Stimulated activated CD4-positive, alpha-beta T cell treated with anti-CD3 and anti-CD28 coated beads, Interleukin-4, amount 100 ng/mL, for 48 hours (primary cell): ENCODE results near the gene FOXJ2.
"Not testable (repeated sequence)": the region's sequence is repeated elsewhere in the genome, so short reads cannot be mapped to it uniquely, and the experiment has no call there.

Source experiments
- DNase-seq, 2 donors: peaks; one replicate each; pipeline ENCODE4 v3.0.0-alpha.2; 2020; ENCODE audit warnings: low read depth in 2 of 2

FOXJ2 gene

GRCh38 chr12:8065991-8066594 lies 33.6 kb downstream of the FOXJ2 start, which contains the start of gene C3AR1:
Gene C3AR1 (minus strand): TSS chr12:8066359. CDS start chr12:8060185, 6,174 bp downstream.
- DNase-seq = no peak

GRCh38 chr12:8069582-8069981 lies 37.1 kb downstream of the FOXJ2 start:
- no peak for DNase-seq

GRCh38 chr12:8071820-8072219 lies 39.3 kb downstream of the FOXJ2 start:
- DNase-seq = not testable (repeated sequence)

DNA sequence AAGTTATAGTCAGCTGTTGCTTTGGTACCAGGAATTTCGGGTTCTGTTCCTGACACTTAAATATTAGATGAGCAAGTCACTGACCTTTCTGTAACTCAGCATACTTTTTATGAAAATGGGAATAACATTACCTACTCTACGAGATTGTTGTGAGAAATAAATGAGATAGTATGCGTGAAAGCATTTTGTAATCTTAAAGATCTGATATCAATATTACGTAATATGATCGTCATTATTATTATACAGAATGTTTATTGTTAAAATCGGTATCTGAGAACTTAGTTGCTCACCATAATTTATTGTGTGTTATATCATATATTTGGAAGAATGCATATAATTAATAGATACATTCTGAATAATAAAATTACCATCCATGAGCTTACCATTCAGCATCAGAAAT lies 43.4 kb downstream of the FOXJ2 start:
- DNase-seq = no peak

DNA sequence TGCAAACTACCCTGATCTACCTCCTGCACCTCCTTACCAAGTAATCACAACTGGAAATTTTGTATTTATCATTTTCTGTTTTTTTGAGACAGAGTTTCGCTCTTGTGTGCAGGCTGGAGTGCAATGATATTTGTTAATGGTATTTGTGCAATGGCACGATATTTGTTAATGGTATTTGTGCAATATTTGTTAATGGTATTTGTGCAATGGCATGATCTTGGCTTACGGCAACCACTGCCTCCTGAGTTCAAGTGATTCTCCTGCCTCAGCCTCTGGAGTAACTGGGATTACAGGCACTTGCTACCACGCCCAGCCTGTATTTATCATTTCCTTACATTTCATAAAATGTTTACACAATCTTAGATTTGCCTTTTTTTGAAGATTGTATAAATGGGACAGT lies 43.9 kb downstream of the FOXJ2 start:
- DNase-seq = no peak

DNA sequence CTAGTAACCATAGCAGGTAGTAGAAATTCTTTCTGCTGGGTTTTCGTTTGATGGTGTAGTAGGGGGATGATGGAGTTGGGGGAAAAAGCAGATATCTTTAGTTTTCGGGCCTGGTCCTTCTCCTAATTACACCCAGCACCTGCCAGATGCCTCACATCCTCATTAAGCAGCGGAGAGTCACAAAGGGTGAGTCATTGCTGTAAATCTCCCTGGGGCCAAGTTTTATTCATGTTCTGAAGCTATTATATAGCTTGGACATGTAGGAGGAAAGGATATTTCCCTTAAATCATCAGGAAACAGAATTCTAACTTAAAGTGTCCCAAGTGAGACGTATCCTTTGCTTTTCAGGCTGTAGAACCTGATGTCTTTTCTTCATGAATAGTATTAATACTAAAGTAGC lies 44.7 kb downstream of the FOXJ2 start:
- DNase-seq = no peak

GRCh38 chr12:8078398-8078797 lies 45.9 kb downstream of the FOXJ2 start:
- DNase-seq = peak; percentile 34 to 44

- no peak for DNase-seq
These were observed 46.4 kb downstream of the FOXJ2 start for GRCh38 chr12:8078916-8079315.

GRCh38 chr12:8080120-8080519 lies 47.6 kb downstream of the FOXJ2 start:
- no peak for DNase-seq

DNA sequence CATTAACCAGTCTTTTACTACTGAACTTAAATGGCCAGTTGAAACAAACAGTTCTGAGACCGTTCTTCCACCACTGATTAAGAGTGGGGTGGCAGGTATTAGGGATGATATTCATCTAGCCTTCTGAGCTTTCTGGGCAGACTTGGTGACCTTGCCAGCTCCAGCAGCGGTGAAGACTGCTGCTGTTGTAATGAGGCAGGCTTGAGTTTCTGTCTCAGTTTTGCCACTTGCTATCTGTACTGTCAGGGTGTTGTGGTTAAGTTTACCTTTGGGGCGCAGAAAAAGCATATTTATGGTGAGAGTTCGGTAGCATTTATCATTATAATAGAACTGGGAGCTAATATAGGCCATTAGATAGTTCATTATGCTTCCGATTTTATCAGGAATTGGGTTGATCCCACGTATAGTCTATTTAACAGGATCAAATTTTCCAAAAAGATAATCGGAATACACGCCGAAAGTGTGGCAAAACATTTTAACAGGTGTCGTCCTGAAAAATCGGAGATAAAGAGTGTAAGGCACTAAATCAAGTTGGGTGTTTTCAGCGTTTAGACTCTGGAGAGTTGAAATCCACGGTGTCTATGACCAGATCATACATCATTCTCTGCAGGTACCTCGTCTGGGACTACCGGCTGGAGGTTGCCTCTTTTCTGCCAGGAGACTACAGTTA lies 48.9 kb downstream of the FOXJ2 start:
- DNase-seq = no peak

DNA sequence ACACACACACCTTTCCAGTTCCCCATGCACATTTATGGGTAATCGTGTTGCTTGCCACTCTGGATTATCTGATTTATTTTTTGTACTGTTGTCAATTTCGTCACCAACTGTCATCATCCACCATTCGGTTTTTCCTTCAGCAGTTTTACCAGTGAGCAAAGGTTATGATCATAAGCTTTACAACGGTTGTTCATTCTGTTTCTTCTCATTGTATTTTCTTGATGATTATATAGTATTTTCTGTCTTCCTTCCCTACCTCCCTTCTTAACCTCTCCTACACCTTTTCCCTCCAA lies 50.2 kb downstream of the FOXJ2 start:
- DNase-seq = no peak

DNA sequence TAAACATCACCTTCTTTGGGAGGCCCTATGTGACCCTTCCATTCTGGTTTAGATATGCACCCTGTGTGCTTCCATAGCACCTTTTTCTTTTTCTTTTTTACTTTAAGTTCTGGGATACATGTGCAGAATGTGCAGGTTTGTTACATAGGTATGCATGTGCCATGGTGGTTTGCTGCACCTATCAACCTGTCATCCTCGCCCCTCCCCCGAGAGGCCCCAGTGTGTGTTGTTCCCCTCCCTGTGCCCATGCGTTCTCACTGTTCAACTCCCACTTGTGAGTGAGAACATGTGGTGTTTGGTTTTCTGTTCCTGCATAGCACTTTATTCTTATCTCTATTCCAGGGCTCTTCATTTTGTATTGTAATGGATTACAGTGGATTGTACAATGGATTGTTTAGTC lies 51.8 kb downstream of the FOXJ2 start:
- peak in 1 of 2 donors; percentile 36 for DNase-seq

DNA sequence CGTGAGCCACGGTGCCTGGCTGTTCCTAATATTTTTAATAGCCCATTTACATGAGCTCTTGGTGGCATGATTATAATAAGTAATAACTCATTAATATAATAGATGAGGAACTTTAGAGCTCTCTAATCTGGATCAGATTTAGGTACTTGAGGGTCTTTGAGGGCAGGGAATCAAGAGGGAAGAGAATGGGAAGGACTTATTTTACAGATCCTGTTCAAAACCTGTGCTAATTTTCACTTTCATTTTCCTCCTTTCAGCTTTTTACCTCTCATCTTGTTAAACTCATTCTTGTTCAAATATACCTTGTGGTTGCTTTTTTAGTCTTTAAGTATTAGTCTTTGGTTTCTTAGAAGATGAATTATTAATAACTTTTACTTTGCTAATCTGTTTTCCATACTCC lies 55.1 kb downstream of the FOXJ2 start:
- no peak for DNase-seq

- no peak for DNase-seq
These were observed 56.1 kb downstream of the FOXJ2 start for GRCh38 chr12:8088574-8088973.

GRCh38 chr12:8089277-8089676 lies 56.8 kb downstream of the FOXJ2 start:
- DNase-seq = not testable (repeated sequence)

DNA sequence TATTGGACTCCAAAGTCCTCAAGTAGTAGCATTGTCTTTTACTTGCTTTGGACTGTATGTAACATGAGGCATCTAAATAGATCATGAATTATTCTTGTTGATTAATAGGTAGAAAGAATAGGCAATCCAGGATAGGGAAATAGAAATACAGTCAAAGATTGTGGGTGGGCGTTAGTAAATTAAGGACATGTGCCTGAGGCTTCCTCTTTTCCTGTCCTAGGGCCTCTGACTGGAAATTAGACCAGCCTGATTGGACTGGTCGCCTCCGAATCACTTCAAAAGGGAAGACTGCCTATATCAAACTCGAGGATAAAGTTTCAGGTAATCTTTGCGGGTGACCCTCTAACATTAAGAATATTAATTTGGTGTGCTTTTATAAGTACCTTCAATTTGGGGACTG lies 57.2 kb downstream of the FOXJ2 start:
- no peak for DNase-seq

DNA sequence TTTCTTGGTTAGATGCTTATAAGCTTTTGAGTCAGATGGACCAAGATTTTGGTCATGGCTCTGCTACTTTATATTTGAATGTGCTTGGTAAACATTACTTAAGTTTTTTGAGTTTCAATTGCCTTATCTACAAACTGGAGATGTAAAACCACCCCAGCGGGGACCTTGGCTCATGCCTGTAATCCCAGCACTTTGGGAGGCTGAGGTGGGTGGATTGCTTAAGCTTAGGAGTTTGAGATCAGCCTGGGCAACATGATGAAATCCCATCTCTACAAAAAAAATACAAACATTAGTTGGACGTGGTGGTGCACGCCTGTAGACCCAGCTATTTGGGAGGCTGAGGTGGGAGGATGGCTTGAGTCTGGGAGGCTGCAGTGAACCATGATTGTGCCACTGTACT lies 60.8 kb downstream of the FOXJ2 start:
- no peak for DNase-seq

GRCh38 chr12:8096281-8096915 lies 63.9 kb downstream of the FOXJ2 start:
- DNase-seq = no peak

DNA sequence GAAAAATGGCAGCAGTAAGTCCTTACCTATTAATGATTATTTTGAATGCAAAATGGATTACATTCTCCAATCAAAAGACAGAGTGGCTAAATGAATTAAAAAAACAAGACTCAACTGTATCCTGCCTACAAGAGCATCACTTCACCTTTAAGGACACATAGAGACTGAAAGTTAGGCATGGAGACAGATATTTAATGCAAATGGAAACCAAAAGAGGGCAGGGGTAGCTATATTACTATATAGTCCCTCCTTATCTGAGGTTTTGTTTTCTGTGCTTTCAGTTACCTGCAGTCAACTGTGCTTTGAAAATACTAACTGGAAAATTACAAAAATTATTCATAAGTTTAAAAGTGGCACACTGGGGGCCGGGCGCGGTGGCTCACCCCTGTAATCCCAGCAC lies 66.7 kb downstream of the FOXJ2 start:
- DNase-seq = no peak
